Endothelial cell of umbilical vein (primary cell): Measurements from ENCODE around the gene DIPK1A. TPM values are rescaled to one million over a fixed set of nuclear protein-coding genes. Genes with fewer than 3 reads are reported as not detected.

ENCODE experiments used
- BruUV-seq: library from RNA; stranded (reverse); fragments of 400-500 nt; replicated peaks from 2 replicates; lab custom pipeline; 2021; lab: Mats Ljungman, UMichigan
- CTCF ChIA-PET: fragments of 300-600, 350-600 bp; sonication (Branson Sonifier 250); formaldehyde crosslinking; loops from one replicate; lab custom pipeline; 2021; ENCODE audit warnings: antibody characterized with exemption, inconsistent platforms; lab: Charles Lee
- POLR2A ChIA-PET: fragments of 300-600, 350-600 bp; sonication (Branson Sonifier 250); formaldehyde crosslinking; loops from one replicate; lab custom pipeline; 2021; ENCODE audit warnings: antibody characterized with exemption, inconsistent platforms; lab: Charles Lee
- DNase-seq: peaks from one replicate; pipeline ENCODE4 v3.0.0-alpha.2; 2011; ENCODE audit warnings: low read depth, low spot score
- FAIRE-seq: peaks from 2 replicates; lab custom pipeline; 2011; peaks lifted over from hg19 to GRCh38; lab: Jason Lieb, UNC
- H2AFZ ChIP-seq: 2 replicates; pipeline ENCODE4 v1.6.0; 2012; ENCODE audit warnings: low read depth, low read length, control low read depth, inconsistent platforms
- H3K27ac ChIP-seq: 2 replicates; pipeline ENCODE4 v1.5.1; 2011; ENCODE audit warnings: low read depth, mild to moderate bottlenecking, control low read depth, low read length, moderate library complexity; ENCODE audit not compliant: insufficient read depth
- H3K27me3 ChIP-seq, 2 experiments: 2 replicates each; pipeline versions ENCODE4 v1.6.0 to v1.6.1; 2011; ENCODE audit warnings: low read length in 2 of 2, mixed read lengths in 1 of 2; ENCODE audit not compliant: control insufficient read depth in 2 of 2, insufficient read depth in 2 of 2
- H3K36me3 ChIP-seq, 2 experiments: 2 replicates in 1 of 2; 3 replicates in 1 of 2; pipeline ENCODE4 v1.5.1; 2011; ENCODE audit warnings: low read length in 2 of 2, mild to moderate bottlenecking in 1 of 2, moderate library complexity in 1 of 2; ENCODE audit not compliant: control insufficient read depth in 2 of 2, insufficient read depth in 2 of 2; ENCODE audit errors: extremely low read depth in 1 of 2
- H3K4me1 ChIP-seq: 3 replicates; pipeline ENCODE4 v1.5.1; 2011; ENCODE audit warnings: mild to moderate bottlenecking, low read length; ENCODE audit not compliant: control insufficient read depth, insufficient read depth; ENCODE audit errors: extremely low read depth
- H3K4me2 ChIP-seq: 2 replicates; pipeline ENCODE4 v1.6.1; 2011; ENCODE audit warnings: low read length, control low read depth, mixed read lengths; ENCODE audit not compliant: insufficient read depth
- H3K4me3 ChIP-seq, 3 experiments: fragments of 200-600 bp in 1 of 3; sonication (generic), shearing (Covaris generic) in 1 of 3; replicated peaks in 1 of 3; 2 replicates each; pipeline ENCODE4 v1.5.1; 2011 to 2016; ENCODE audit warnings: control low read depth in 3 of 3, low read length in 3 of 3, mild to moderate bottlenecking in 2 of 3, inconsistent platforms in 1 of 3, low read depth in 1 of 3, moderate library complexity in 1 of 3; ENCODE audit not compliant: insufficient read depth in 1 of 3
- H3K79me2 ChIP-seq: 2 replicates; pipeline ENCODE4 v1.6.0; 2012; ENCODE audit warnings: low read length, inconsistent platforms; ENCODE audit not compliant: control insufficient read depth, insufficient read depth
- H3K9ac ChIP-seq: replicated peaks from 2 replicates; pipeline ENCODE3; 2011; ENCODE audit warnings: low read length, control low read depth; ENCODE audit not compliant: insufficient read depth; ENCODE audit errors: extremely low read depth
- H3K9me1 ChIP-seq: replicated peaks from 3 replicates; pipeline ENCODE4 v1.6.0; 2011; ENCODE audit warnings: mild to moderate bottlenecking, low read length; ENCODE audit not compliant: control insufficient read depth, insufficient read depth; ENCODE audit errors: extremely low read depth
- H3K9me3 ChIP-seq: replicated peaks from 2 replicates; pipeline ENCODE4 v1.5.1; 2012; ENCODE audit warnings: low read length, inconsistent platforms; ENCODE audit not compliant: control insufficient read depth, insufficient read depth
- H4K20me1 ChIP-seq: replicated peaks from 2 replicates; pipeline ENCODE3; 2011; ENCODE audit warnings: mild to moderate bottlenecking, low read length; ENCODE audit not compliant: control insufficient read depth, insufficient read depth; ENCODE audit errors: extremely low read depth
- CTCF ChIP-seq, 2 donors: IDR thresholded peaks; 1 replicate in 1 of 2; 2 replicates in 1 of 2; pipeline ENCODE4 v1.5.1; 2011; ENCODE audit warnings: low read length in 2 of 2, mild to moderate bottlenecking in 2 of 2, moderate library complexity in 2 of 2, control low read depth in 1 of 2, inconsistent platforms in 1 of 2, low read depth in 1 of 2; ENCODE audit not compliant: insufficient read depth in 1 of 2; ENCODE audit errors: extremely low read depth in 1 of 2
- EZH2 ChIP-seq: IDR thresholded peaks from 2 replicates; pipeline ENCODE4 v1.6.1; 2012; ENCODE audit warnings: borderline replicate concordance, low read depth, mild to moderate bottlenecking, moderate library complexity, low read length, inconsistent platforms; ENCODE audit not compliant: severe bottlenecking
- FOS ChIP-seq: IDR thresholded peaks from 2 replicates; pipeline ENCODE4 v1.6.1; 2011; ENCODE audit warnings: mild to moderate bottlenecking, low read length, moderate library complexity, borderline replicate concordance; ENCODE audit not compliant: insufficient read depth
- GATA2 ChIP-seq: IDR thresholded peaks from 2 replicates; pipeline ENCODE4 v1.7.0; 2011; ENCODE audit warnings: low read depth, mild to moderate bottlenecking, moderate library complexity, mixed read lengths, low read length; ENCODE audit not compliant: insufficient read length, insufficient read depth
- JUN ChIP-seq: IDR thresholded peaks from 2 replicates; pipeline ENCODE4 v1.6.1; 2011; ENCODE audit warnings: borderline replicate concordance, low read depth; ENCODE audit not compliant: insufficient read length, insufficient read depth
- MAX ChIP-seq: IDR thresholded peaks from 2 replicates; pipeline ENCODE4 v1.6.1; 2011; ENCODE audit not compliant: insufficient read depth, insufficient read length
- MYC ChIP-seq: IDR thresholded peaks from one replicate; pipeline ENCODE4 v1.6.1; 2011; ENCODE audit warnings: mild to moderate bottlenecking, low read depth, low read length
- POLR2A ChIP-seq: IDR thresholded peaks from 2 replicates; pipeline ENCODE4 v1.6.1; 2012; ENCODE audit warnings: low read depth, mild to moderate bottlenecking, control low read depth, low read length
- POLR2AphosphoS5 ChIP-seq: IDR thresholded peaks from 2 replicates; pipeline ENCODE4 v1.6.1; 2012; ENCODE audit warnings: low read depth, mild to moderate bottlenecking, control low read depth, low read length, moderate library complexity; ENCODE audit not compliant: insufficient read depth
- dilution Hi-C: fragments of 300-500 bp; cut with MboI; formaldehyde crosslinking; loops from one replicate; pipeline ENCODE4 v1.15.0; 2019; ENCODE audit warnings: low sequenced_read_pairs; ENCODE audit not compliant: extremely low pct_ligation_motif_present
- intact Hi-C: fragments of 100-400 bp; cut with micrococcal nuclease; formaldehyde crosslinking; loops from one replicate; pipeline ENCODE4 v1.10.0; 2022
- polyA plus RNA-seq, 4 experiments: library from polyadenylated mRNA; depleted of rRNA in 3 of 4; stranded (reverse) in 3 of 4; unstranded in 1 of 4; fragments of >200 nt; gene quantifications; 2 replicates each; pipeline versions ENCODE4 v1.2.1 to v1.2.3, GENCODE V29; 2011 to 2012; ENCODE audit warnings: missing spikeins in 1 of 4
- total RNA-seq: library from RNA; stranded (reverse); gene quantifications from 2 replicates; pipeline ENCODE4 v1.2.3, GENCODE V29; 2021

Gene DIPK1A
- total and polyA plus RNA-seq, 2 donors (not counting 3 experiments of a cell fraction or from before 2014, with no cell fraction given), result 0.25 to 0.93 TPM

- CTCF ChIA-PET, result interaction anchor here (1.0 to 4.3 kb wide), 6 partner anchors 9 to 147 kb away, joined by 3 to 31 read pairs (median 4); no protein-coding TSS in a partner anchor
- no peaks in the 10 kb centered on the region for H3K9me3 ChIP-seq
- no peak overlapping the region for H3K4me3 ChIP-seq
- peaks cover 13 to 16% of the 10 kb centered on the region in 2 experiments for H3K27me3 ChIP-seq
- TF ChIP-seq GATA2 (no peak), JUN (no peak), POLR2AphosphoS5 (no peak), FOS (no peak), MAX (no peak), EZH2 (no peak), MYC (no peak), CTCF (IDR thresholded peaks at IDR 0.05; ENCODE audit: extremely low read depth in 1 of 2, insufficient read depth in 1 of 2, low read depth in 1 of 2, low read length in 2 of 2) (no peak), POLR2A (no peak)
- no peaks in the 10 kb centered on the region for H4K20me1 ChIP-seq
- no peaks in the 10 kb centered on the region for H3K36me3 ChIP-seq
- H3K9ac ChIP-seq, result no peak overlapping the region
- dilution Hi-C loops, result no loop called here
- no peaks in the 10 kb centered on the region for H3K9me1 ChIP-seq
- no peaks in the 10 kb centered on the region for H3K79me2 ChIP-seq
- no TSS peak for BruUV-seq
- POLR2A ChIA-PET, result interaction anchor here (0.6 kb wide), 1 partner anchor 1725 kb away, joined by 4 read pairs; no protein-coding TSS in a partner anchor
- FAIRE-seq (no peak), DNase-seq (no peak)
- H3K27ac ChIP-seq, result no peak overlapping the region
- H3K4me2 ChIP-seq, result no peak overlapping the region
- H3K4me1 ChIP-seq, result no peaks in the 10 kb centered on the region
- no peak overlapping the region for H2AFZ ChIP-seq
- intact Hi-C loops, result no loop called here
Observed at GRCh38 chr1:93005252-93005598, 44.0 kb upstream of the DIPK1A start.
